Measurements from ENCODE around the gene WSCD1.

Gene WSCD1

GRCh38 chr17:6059406-6059805 is 10.8 kb upstream of the WSCD1 start:
- no peak for DNase-seq (ENCODE audit: low read depth in 1 of 2, low spot score in 1 of 2)

DNA sequence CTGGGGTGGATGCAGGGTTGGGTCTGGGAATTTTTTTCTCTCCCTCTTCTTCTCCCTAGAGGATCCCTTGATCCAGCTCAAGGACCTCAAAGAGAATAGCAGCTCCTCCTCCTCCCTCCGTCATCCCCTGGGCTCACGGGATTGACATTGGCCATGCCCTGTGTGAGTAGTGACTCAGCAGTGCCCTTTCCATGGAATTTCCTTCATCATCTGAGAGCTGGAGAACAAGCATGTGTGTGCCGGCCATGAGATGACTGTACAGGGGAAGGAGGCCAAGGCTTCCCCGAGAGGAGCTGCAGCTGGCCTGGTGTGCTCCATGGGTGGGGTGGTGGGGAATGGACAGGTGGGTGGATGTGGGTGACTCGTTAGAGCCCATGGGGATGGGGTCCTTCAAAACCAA is 8.9 kb upstream of the WSCD1 start:
- DNase-seq (ENCODE audit: low read depth in 1 of 2, low spot score in 1 of 2) = no peak

GRCh38 chr17:6064868-6065267 is 5.3 kb upstream of the WSCD1 start:
- DNase-seq (ENCODE audit: low read depth in 1 of 2, low spot score in 1 of 2) = no peak

GRCh38 chr17:6065351-6065750 is 4.8 kb upstream of the WSCD1 start:
- no peak for DNase-seq (ENCODE audit: low read depth in 1 of 2, low spot score in 1 of 2)

DNA sequence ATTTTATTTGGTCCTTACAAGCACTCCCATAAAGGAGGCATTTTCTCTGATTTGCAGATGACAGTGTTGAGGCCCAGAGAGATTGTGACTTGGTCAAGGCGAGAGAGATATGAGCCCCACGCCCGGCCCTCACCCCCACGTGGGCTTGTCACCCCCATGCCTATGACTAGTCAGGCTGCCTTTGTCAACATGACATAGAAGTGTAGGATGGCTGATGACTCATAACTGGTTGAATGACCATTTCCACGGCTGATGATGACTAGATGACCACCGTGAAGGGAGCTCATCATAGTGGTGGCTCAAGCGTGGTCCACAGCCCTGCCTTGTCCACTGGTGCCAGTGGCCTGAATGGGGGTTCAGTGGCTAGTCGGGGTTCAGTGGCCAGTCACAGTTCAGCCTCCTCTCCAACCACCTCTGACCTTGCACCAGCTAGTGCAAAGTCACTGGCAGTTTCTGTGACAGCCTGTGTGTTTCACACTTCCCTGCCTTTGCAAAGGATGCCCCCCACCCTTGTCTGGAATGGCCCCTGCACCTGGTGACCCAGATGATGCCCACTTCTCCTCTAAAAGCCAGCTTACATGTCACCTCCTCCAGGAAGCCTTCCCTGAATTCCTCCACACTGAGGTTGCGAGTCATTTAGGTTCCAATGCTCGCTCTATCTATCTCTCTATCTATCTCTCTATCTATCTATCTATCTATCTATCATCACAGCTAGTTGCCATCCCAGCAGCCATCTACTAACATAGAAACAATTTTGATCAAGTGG is 3.8 kb upstream of the WSCD1 start:
- no peak for DNase-seq (ENCODE audit: low read depth in 1 of 2, low spot score in 1 of 2)

- no peak for DNase-seq (ENCODE audit: low read depth in 1 of 2, low spot score in 1 of 2)
Observed at GRCh38 chr17:6067060-6067459, 3.1 kb upstream of the WSCD1 start.

DNA sequence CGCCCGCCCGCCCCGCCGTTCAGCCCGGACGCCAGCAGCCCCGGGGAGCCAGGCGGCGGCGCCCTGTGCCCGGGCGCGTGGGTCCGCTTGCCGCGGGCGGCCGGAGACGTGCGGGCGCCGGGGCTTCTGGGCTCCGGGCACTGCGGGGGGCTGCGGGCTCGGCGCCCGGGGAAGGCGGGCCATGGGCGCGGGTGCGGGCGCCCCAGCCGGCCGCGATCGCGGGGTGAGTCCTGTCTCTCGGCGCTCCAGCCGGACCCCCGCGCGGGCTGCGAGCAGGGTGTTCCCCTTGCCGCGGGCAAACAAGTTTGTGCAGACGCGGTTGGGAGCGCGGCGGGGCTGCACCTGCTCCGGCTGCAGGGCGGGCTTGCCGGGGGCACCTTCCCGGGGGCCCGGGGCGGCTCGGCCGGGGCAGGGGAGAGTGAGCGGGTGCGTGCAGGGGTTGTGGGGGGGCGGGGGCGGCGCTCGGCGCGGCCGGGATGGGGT is 292 bp downstream of the WSCD1 start:
- DNase-seq (ENCODE audit: low read depth in 1 of 2, low spot score in 1 of 2) = no peak

- no peak for DNase-seq (ENCODE audit: low read depth in 1 of 2, low spot score in 1 of 2)
Observed at GRCh38 chr17:6070913-6071511, 833 bp downstream of the WSCD1 start.

GRCh38 chr17:6071528-6072065 is 1.4 kb downstream of the WSCD1 start:
- DNase-seq (ENCODE audit: low read depth in 1 of 2, low spot score in 1 of 2) = no peak

GRCh38 chr17:6072157-6072556 is 2.0 kb downstream of the WSCD1 start:
- DNase-seq (ENCODE audit: low read depth in 1 of 2, low spot score in 1 of 2) = no peak

DNA sequence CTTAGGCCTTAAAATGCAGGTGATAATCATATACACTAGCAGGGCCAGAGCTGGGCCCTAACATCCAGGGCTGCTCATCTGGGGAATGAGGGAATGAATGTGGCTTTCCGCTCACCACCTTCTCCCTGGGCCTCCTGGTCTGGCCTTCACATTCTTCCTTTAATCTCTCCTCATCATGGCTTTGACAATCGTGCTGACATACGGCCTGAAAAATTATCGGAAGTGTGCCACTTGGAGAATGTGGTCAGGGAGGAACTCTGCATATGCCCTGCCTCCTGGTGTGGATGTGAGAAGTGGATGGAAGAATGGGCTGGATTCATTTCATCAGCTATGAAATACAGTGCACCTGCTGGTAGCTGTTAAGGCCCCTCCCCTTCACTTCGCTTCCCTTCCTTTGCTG is 2.4 kb downstream of the WSCD1 start:
- DNase-seq (ENCODE audit: low read depth in 1 of 2, low spot score in 1 of 2) = no peak

- DNase-seq (ENCODE audit: low read depth in 1 of 2, low spot score in 1 of 2) = no peak
Observed at GRCh38 chr17:6073620-6074019, 3.4 kb downstream of the WSCD1 start.

DNA sequence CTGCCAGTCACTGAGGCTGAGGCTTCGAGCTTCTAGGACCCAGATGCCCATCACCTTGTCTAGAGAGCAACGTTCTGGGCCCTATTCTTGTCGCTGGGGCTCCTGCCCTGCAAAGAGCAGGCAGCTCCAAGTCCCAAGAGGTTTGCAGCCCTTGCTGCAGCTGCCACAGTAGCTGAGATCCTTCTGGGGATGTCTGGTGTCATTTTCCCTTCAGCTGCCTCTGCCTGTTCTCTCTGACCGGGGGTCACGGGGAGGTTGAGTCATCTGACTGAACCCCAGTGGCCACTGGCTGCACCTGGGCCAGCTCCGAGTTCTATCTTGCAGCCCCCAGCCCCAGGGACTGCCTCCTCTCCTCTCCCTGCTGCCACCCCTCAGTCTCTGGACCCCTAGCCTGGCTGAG is 4.9 kb downstream of the WSCD1 start:
- no peak for DNase-seq (ENCODE audit: low read depth in 1 of 2, low spot score in 1 of 2)

GRCh38 chr17:6075845-6076244 is 5.7 kb downstream of the WSCD1 start:
- no peak for DNase-seq (ENCODE audit: low read depth in 1 of 2, low spot score in 1 of 2)

- no peak for DNase-seq (ENCODE audit: low read depth in 1 of 2, low spot score in 1 of 2)
Observed at GRCh38 chr17:6077752-6078151, 7.6 kb downstream of the WSCD1 start.

- no peak for DNase-seq (ENCODE audit: low read depth in 1 of 2, low spot score in 1 of 2)
Observed at GRCh38 chr17:6078458-6078871, 8.3 kb downstream of the WSCD1 start.

- DNase-seq (ENCODE audit: low read depth in 1 of 2, low spot score in 1 of 2) = no peak
Observed at GRCh38 chr17:6079155-6079888, 9.1 kb downstream of the WSCD1 start.

GRCh38 chr17:6079960-6080359 is 9.8 kb downstream of the WSCD1 start:
- no peak for DNase-seq (ENCODE audit: low read depth in 1 of 2, low spot score in 1 of 2)

GRCh38 chr17:6080711-6081430 is 10.7 kb downstream of the WSCD1 start:
- no peak for DNase-seq (ENCODE audit: low read depth in 1 of 2, low spot score in 1 of 2)

DNA sequence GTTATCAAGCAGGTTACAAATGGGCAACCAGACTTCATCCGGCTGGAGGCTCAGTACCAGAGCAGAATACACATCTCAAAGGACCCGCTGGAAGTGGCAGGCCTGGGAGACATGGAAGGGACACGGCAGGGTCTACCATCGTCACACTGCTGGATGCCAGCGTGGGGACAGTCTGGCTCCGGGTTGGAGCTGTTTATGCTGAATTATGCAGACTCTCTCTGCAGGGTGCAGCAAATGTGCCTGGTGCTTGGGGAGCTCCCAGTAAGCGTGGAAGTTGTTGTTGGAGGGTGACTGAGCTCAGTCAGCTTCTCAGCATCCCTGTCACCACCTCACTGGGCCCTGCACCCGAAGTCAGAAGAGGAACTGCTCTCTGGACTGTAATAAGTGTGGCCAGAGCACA is 12.2 kb downstream of the WSCD1 start:
- DNase-seq (ENCODE audit: low read depth in 1 of 2, low spot score in 1 of 2) = no peak

Data from stimulated activated CD4-positive, alpha-beta T cell treated with anti-CD3 and anti-CD28 coated beads, Interleukin-15, amount 100 ng/mL, for 1 hour (primary cell).